ENCODE results near the gene RSBN1L.
"Not testable (repeated sequence)": the region's sequence is repeated elsewhere in the genome, so short reads cannot be mapped to it uniquely, and the experiment has no call there.

- TF ChIP-seq, protein P1, sequence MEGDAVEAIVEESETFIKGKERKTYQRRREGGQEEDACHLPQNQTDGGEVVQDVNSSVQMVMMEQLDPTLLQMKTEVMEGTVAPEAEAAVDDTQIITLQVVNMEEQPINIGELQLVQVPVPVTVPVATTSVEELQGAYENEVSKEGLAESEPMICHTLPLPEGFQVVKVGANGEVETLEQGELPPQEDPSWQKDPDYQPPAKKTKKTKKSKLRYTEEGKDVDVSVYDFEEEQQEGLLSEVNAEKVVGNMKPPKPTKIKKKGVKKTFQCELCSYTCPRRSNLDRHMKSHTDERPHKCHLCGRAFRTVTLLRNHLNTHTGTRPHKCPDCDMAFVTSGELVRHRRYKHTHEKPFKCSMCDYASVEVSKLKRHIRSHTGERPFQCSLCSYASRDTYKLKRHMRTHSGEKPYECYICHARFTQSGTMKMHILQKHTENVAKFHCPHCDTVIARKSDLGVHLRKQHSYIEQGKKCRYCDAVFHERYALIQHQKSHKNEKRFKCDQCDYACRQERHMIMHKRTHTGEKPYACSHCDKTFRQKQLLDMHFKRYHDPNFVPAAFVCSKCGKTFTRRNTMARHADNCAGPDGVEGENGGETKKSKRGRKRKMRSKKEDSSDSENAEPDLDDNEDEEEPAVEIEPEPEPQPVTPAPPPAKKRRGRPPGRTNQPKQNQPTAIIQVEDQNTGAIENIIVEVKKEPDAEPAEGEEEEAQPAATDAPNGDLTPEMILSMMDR (IDR thresholded peaks at IDR 0.05; ENCODE audit: poor library complexity, severe bottlenecking): not testable (repeated sequence)
- not testable (repeated sequence) for TF ChIP-seq EZH2 (IDR thresholded peaks at IDR 0.05; ENCODE audit: borderline replicate concordance, insufficient read depth, low read length, poor library complexity, severe bottlenecking); TAF1 (IDR thresholded peaks at IDR 0.05; ENCODE audit: low read depth); POLR2AphosphoS5 (IDR thresholded peaks at IDR 0.05)
- TF ChIP-seq, protein P2, sequence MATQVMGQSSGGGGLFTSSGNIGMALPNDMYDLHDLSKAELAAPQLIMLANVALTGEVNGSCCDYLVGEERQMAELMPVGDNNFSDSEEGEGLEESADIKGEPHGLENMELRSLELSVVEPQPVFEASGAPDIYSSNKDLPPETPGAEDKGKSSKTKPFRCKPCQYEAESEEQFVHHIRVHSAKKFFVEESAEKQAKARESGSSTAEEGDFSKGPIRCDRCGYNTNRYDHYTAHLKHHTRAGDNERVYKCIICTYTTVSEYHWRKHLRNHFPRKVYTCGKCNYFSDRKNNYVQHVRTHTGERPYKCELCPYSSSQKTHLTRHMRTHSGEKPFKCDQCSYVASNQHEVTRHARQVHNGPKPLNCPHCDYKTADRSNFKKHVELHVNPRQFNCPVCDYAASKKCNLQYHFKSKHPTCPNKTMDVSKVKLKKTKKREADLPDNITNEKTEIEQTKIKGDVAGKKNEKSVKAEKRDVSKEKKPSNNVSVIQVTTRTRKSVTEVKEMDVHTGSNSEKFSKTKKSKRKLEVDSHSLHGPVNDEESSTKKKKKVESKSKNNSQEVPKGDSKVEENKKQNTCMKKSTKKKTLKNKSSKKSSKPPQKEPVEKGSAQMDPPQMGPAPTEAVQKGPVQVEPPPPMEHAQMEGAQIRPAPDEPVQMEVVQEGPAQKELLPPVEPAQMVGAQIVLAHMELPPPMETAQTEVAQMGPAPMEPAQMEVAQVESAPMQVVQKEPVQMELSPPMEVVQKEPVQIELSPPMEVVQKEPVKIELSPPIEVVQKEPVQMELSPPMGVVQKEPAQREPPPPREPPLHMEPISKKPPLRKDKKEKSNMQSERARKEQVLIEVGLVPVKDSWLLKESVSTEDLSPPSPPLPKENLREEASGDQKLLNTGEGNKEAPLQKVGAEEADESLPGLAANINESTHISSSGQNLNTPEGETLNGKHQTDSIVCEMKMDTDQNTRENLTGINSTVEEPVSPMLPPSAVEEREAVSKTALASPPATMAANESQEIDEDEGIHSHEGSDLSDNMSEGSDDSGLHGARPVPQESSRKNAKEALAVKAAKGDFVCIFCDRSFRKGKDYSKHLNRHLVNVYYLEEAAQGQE (IDR thresholded peaks at IDR 0.05; ENCODE audit: borderline replicate concordance): not testable (repeated sequence)
Observed at GRCh38 chr7:77703669-77704068, 7.4 kb downstream of the RSBN1L start.
